GM21447 (cell line): ENCODE measurements around the gene YPEL2.
"Not testable (repeated sequence)": the region's sequence is repeated elsewhere in the genome, so short reads cannot be mapped to it uniquely, and the experiment has no call there.

Source experiments
- ATAC-seq: cut with Tn5 transposase; IDR thresholded peaks from one replicate; pipeline ENCODE4 v1.9.1; 2021; ENCODE audit not compliant: unreplicated experiment

YPEL2 gene

GRCh38 chr17:59402760-59403159 is 71.3 kb downstream of the YPEL2 start:
- ATAC-seq = no peak

GRCh38 chr17:59404471-59404870 is 73.0 kb downstream of the YPEL2 start:
- no peak for ATAC-seq

- no peak for ATAC-seq
Observed at GRCh38 chr17:59405944-59406705, 74.7 kb downstream of the YPEL2 start.

- no peak for ATAC-seq
Observed at GRCh38 chr17:59406808-59407381, 75.4 kb downstream of the YPEL2 start.

- ATAC-seq = no peak
Observed at GRCh38 chr17:59409336-59410048, 78.0 kb downstream of the YPEL2 start.

- ATAC-seq = no peak
Observed at GRCh38 chr17:59410049-59410437, 78.6 kb downstream of the YPEL2 start.

GRCh38 chr17:59412431-59412830 is 81.0 kb downstream of the YPEL2 start:
- not testable (repeated sequence) for ATAC-seq

- no peak for ATAC-seq
Observed at GRCh38 chr17:59413014-59413766, 81.7 kb downstream of the YPEL2 start.

- no peak for ATAC-seq
Observed at GRCh38 chr17:59415397-59415796, 83.9 kb downstream of the YPEL2 start.

- ATAC-seq = no peak
Observed at GRCh38 chr17:59416184-59416583, 84.7 kb downstream of the YPEL2 start.

- ATAC-seq = no peak
Observed at GRCh38 chr17:59417452-59417851, 86.0 kb downstream of the YPEL2 start.

GRCh38 chr17:59418732-59419166 is 87.3 kb downstream of the YPEL2 start:
- ATAC-seq = no peak

GRCh38 chr17:59420901-59421300 is 89.4 kb downstream of the YPEL2 start:
- ATAC-seq = no peak

GRCh38 chr17:59421722-59422121 is 90.3 kb downstream of the YPEL2 start:
- no peak for ATAC-seq

GRCh38 chr17:59423137-59423724 is 91.8 kb downstream of the YPEL2 start:
- ATAC-seq = no peak

GRCh38 chr17:59423903-59424302 is 92.4 kb downstream of the YPEL2 start:
- no peak for ATAC-seq

GRCh38 chr17:59424331-59424730 is 92.9 kb downstream of the YPEL2 start:
- ATAC-seq = no peak

GRCh38 chr17:59425085-59425931 is 93.9 kb downstream of the YPEL2 start:
- no peak for ATAC-seq

- no peak for ATAC-seq
Observed at GRCh38 chr17:59426031-59426430, 94.6 kb downstream of the YPEL2 start.

GRCh38 chr17:59427425-59427921 is 96.0 kb downstream of the YPEL2 start:
- ATAC-seq = no peak
